GM12873 (cell line): Measurements from ENCODE around the gene FKBP11.

Experiments
- CTCF ChIP-seq: IDR thresholded peaks from 2 replicates; pipeline ENCODE4 v1.5.1; 2012; ENCODE audit warnings: low read depth, mild to moderate bottlenecking, moderate library complexity, low read length, control low read depth; ENCODE audit not compliant: insufficient read depth; ENCODE audit errors: missing control alignments

The FKBP11 gene

GRCh38 chr12:48882972-48883304 is 42.4 kb downstream of the FKBP11 start:
- no peak for TF ChIP-seq CTCF

DNA sequence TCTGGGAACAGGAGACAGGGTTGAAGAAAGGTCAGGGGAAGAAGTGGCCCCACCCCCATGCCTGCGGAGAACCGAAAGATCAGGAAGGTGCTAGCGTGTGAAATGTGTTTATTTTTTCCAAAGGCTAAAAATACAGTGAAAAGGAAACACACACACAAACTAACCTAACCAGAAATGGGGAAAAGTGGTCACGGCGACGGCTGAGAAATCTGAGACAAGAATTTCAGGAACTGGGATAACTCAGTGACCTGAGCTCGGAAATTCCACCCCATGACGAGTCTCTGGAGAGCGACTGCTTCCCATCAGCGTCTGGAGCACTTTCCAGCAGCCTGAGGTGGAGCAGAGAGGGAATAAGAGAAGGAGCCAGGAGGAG is 43.0 kb downstream of the FKBP11 start:
- no peak for TF ChIP-seq CTCF

GRCh38 chr12:48881686-48882314 is 43.5 kb downstream of the FKBP11 start:
- no peak for TF ChIP-seq CTCF

GRCh38 chr12:48880647-48881046 is 44.6 kb downstream of the FKBP11 start:
- no peak for TF ChIP-seq CTCF

GRCh38 chr12:48878548-48878947 is 46.7 kb downstream of the FKBP11 start:
- no peak for TF ChIP-seq CTCF

DNA sequence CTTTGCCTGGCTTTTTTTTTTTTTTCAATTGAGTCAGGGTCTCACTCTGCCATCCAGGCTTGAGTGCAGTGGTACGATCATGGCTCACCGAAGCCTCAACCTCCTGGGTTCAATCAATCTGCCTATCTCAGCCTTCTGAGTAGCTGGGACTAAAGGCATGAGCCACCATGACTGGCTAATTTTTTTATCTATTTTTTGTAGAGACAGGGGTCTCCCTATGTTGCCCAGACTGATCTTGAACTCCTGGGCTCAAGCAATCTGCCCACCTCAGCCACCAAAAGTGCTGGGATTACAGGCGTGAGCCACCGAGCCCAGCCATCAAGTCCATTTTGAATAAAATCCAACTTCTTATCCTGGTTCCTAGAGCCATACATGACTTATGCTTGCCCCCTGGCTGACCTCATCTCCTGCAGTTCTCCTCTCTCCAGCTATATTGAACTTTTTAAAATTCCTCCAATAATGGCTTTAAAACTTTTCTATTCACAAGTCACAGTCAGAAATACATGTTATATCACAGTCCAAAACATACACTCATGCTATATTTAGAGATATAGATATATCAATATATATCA is 49.3 kb downstream of the FKBP11 start:
- TF ChIP-seq CTCF: no peak

DNA sequence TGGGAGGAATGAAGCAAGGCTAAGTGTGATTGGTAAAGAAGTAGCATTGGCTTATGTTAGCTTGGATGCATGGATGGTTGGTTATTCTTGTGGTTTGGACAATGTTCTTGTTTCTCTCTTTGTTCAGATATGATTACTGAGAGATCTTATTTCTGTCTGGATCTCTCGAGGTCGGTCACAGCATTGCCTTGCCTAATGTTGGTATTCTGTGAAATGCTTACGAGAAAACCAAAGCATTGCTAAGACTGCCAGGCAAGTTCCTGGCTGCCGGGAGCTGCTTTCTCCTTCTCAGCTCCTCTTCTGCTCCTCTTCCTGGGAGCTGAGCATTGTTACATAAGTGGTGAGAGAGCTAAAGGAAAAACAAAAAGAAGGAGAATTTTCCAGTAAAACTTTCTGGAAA is 52.2 kb downstream of the FKBP11 start:
- TF ChIP-seq CTCF: no peak
